Nephron (organoid): ENCODE results near the gene PTPRM.

Experiments
- H3K27ac Mint-ChIP-seq, 3 experiments: 2 replicates each; pipeline ENCODE4 v1.8.0; 2020; ENCODE audit warnings: mixed read lengths in 3 of 3, mild to moderate bottlenecking in 2 of 3, moderate library complexity in 1 of 3
- H3K27me3 Mint-ChIP-seq: 2 replicates; pipeline ENCODE4 v1.8.0; 2021; ENCODE audit warnings: low read depth, mild to moderate bottlenecking, moderate library complexity, mixed read lengths
- H3K36me3 Mint-ChIP-seq: 2 replicates; pipeline ENCODE4 v1.8.0; 2020; ENCODE audit warnings: low read depth, mixed read lengths
- H3K4me1 Mint-ChIP-seq: 2 replicates; pipeline ENCODE4 v1.8.0; 2020; ENCODE audit warnings: mixed read lengths
- H3K4me3 Mint-ChIP-seq, 3 experiments: 2 replicates each; pipeline ENCODE4 v1.8.0; 2020; ENCODE audit warnings: mild to moderate bottlenecking in 3 of 3, mixed read lengths in 3 of 3, moderate library complexity in 2 of 3
- H3K9me3 Mint-ChIP-seq: 2 replicates; pipeline ENCODE4 v1.8.0; 2020; ENCODE audit warnings: mixed read lengths
- CTCF ChIP-seq, 3 experiments: fragments of 200-600 bp; sonication (generic); IDR thresholded peaks; one replicate each; pipeline ENCODE4 v1.5.0; 2021; ENCODE audit warnings: antibody characterized with exemption in 3 of 3; ENCODE audit not compliant: unreplicated experiment in 3 of 3

Gene PTPRM

GRCh38 chr18:7924616-7925015 lies 357.5 kb downstream of the PTPRM start:
- H3K36me3 Mint-ChIP-seq = no peaks in the 10 kb centered on the region
- TF ChIP-seq CTCF (IDR thresholded peaks at IDR 0.05; ENCODE audit: unreplicated experiment in 3 of 3) = no peak
- H3K4me1 Mint-ChIP-seq = peaks cover 23% of the 10 kb centered on the region
- no peaks in the 10 kb centered on the region for H3K27me3 Mint-ChIP-seq
- no peak overlapping the region for H3K4me3 Mint-ChIP-seq
- no peak overlapping the region for H3K27ac Mint-ChIP-seq
- peaks cover 19% of the 10 kb centered on the region for H3K9me3 Mint-ChIP-seq

- Mint-ChIP-seq H3K9me3 (peaks cover 5% of the 10 kb centered on the region), H3K27me3 (no peaks in the 10 kb centered on the region), H3K4me1 (peaks cover 23% of the 10 kb centered on the region), H3K36me3 (no peaks in the 10 kb centered on the region), H3K4me3 (no peak overlapping the region), H3K27ac (peak overlapping the region; percentile 20 to 86 (median 64))
- TF ChIP-seq CTCF (IDR thresholded peaks at IDR 0.05; ENCODE audit: unreplicated experiment in 3 of 3) = peak; percentile 42 to 59 (median 43)
Measured at GRCh38 chr18:7926526-7926925, 359.4 kb downstream of the PTPRM start.

- no peak overlapping the region for H3K4me3 Mint-ChIP-seq
- peaks cover 23% of the 10 kb centered on the region for H3K4me1 Mint-ChIP-seq
- no peak for TF ChIP-seq CTCF (IDR thresholded peaks at IDR 0.05; ENCODE audit: unreplicated experiment in 3 of 3)
- H3K9me3 Mint-ChIP-seq = no peaks in the 10 kb centered on the region
- no peaks in the 10 kb centered on the region for H3K36me3 Mint-ChIP-seq
- peak overlapping the region in 2 of 3 experiments; percentile 64 to 86 for H3K27ac Mint-ChIP-seq
- no peaks in the 10 kb centered on the region for H3K27me3 Mint-ChIP-seq
Measured at GRCh38 chr18:7927119-7927518, 360.0 kb downstream of the PTPRM start.

- no peaks in the 10 kb centered on the region for H3K9me3 Mint-ChIP-seq
- TF ChIP-seq CTCF (IDR thresholded peaks at IDR 0.05; ENCODE audit: unreplicated experiment in 3 of 3) = no peak
- no peaks in the 10 kb centered on the region for H3K36me3 Mint-ChIP-seq
- no peak overlapping the region for H3K27ac Mint-ChIP-seq
- H3K4me3 Mint-ChIP-seq = no peak overlapping the region
- H3K4me1 Mint-ChIP-seq = peaks cover 13% of the 10 kb centered on the region
- H3K27me3 Mint-ChIP-seq = no peaks in the 10 kb centered on the region
Measured at GRCh38 chr18:7931763-7932162, 364.6 kb downstream of the PTPRM start.

GRCh38 chr18:7937268-7937667 lies 370.2 kb downstream of the PTPRM start:
- H3K9me3 Mint-ChIP-seq = no peaks in the 10 kb centered on the region

More at GRCh38 chr18:7937268-7937667, 370.2 kb downstream of the PTPRM start:
- no peak for TF ChIP-seq CTCF (IDR thresholded peaks at IDR 0.05; ENCODE audit: unreplicated experiment in 3 of 3)
- no peaks in the 10 kb centered on the region for H3K36me3 Mint-ChIP-seq
- H3K27ac Mint-ChIP-seq = no peak overlapping the region
- no peak overlapping the region for H3K4me3 Mint-ChIP-seq
- H3K4me1 Mint-ChIP-seq = no peaks in the 10 kb centered on the region
- no peaks in the 10 kb centered on the region for H3K27me3 Mint-ChIP-seq
